Cardiac fibroblast (primary cell): ENCODE measurements around the gene NELFA.

ENCODE experiments used
- DNase-seq, 2 donors: peaks; one replicate each; pipeline versions ENCODE4 v3.0.0 to v3.0.0-alpha.2; 2010; ENCODE audit warnings: low read depth in 2 of 2
- H3K4me3 ChIP-seq, 2 donors: replicated peaks in 1 of 2; 1 replicate in 1 of 2; 2 replicates in 1 of 2; pipeline ENCODE4 v1.5.1; 2011; ENCODE audit warnings: low read depth in 2 of 2, low read length in 2 of 2, mild to moderate bottlenecking in 2 of 2, moderate library complexity in 1 of 2
- CTCF ChIP-seq: IDR thresholded peaks from one replicate; pipeline ENCODE4 v1.5.1; 2011; ENCODE audit warnings: low read depth, mild to moderate bottlenecking, low read length, inconsistent platforms

NELFA gene

GRCh38 chr4:1945124-1945895, 63.5 kb downstream of the NELFA start:
- H3K4me3 ChIP-seq = no peak overlapping the region
- TF ChIP-seq CTCF = no peak
- DNase-seq = no peak

- no peak for DNase-seq
- no peak for TF ChIP-seq CTCF
- no peak overlapping the region for H3K4me3 ChIP-seq
Measured at GRCh38 chr4:1943928-1944327, 64.8 kb downstream of the NELFA start.

GRCh38 chr4:1940566-1940965, 68.2 kb downstream of the NELFA start:
- no peak overlapping the region for H3K4me3 ChIP-seq
- no peak for TF ChIP-seq CTCF

GRCh38 chr4:1939664-1940509, 68.9 kb downstream of the NELFA start:
- no peak for TF ChIP-seq CTCF
- DNase-seq = peak; percentile 84 to 88
- no peak overlapping the region for H3K4me3 ChIP-seq

More at GRCh38 chr4:1940566-1940965, 68.2 kb downstream of the NELFA start:
- no peak for DNase-seq

GRCh38 chr4:1938027-1938426, 70.7 kb downstream of the NELFA start:
- DNase-seq = peak in 1 of 2 donors; percentile 20
- no peak for TF ChIP-seq CTCF
- H3K4me3 ChIP-seq = no peak overlapping the region

GRCh38 chr4:1937550-1937949, 71.2 kb downstream of the NELFA start:
- no peak overlapping the region for H3K4me3 ChIP-seq
- no peak for TF ChIP-seq CTCF
- DNase-seq = no peak
